Neutrophil (primary cell): Measurements from ENCODE around the gene CNTNAP2.

Source experiments
- H3K27ac ChIP-seq: fragments of 200-600 bp; sonication (generic); 2 replicates; pipeline ENCODE4 v1.5.1; 2016; ENCODE audit warnings: mild to moderate bottlenecking, moderate library complexity
- H3K27me3 ChIP-seq: fragments of 200-600 bp; sonication (generic); 2 replicates; pipeline ENCODE4 v1.6.0; 2016; ENCODE audit warnings: mild to moderate bottlenecking
- H3K36me3 ChIP-seq: fragments of 200-600 bp; sonication (generic); 2 replicates; pipeline ENCODE4 v1.5.1; 2017
- H3K4me1 ChIP-seq, 2 experiments: fragments of 200-600 bp in 1 of 2; sonication (generic) in 1 of 2; 1 replicate in 1 of 2; 2 replicates in 1 of 2; pipeline versions ENCODE4 v1.5.1 to v1.6.1; 2013 to 2016; ENCODE audit warnings: low read depth in 1 of 2, low read length in 1 of 2, mild to moderate bottlenecking in 1 of 2, moderate library complexity in 1 of 2; ENCODE audit not compliant: control insufficient read depth in 1 of 2, insufficient read depth in 1 of 2
- H3K4me3 ChIP-seq, 2 experiments: fragments of 200-600 bp in 1 of 2; sonication (generic) in 1 of 2; 1 replicate in 1 of 2; 2 replicates in 1 of 2; pipeline ENCODE4 v1.5.1; 2013 to 2016; ENCODE audit warnings: low read depth in 1 of 2, low read length in 1 of 2, mild to moderate bottlenecking in 1 of 2, moderate library complexity in 1 of 2
- H3K9me3 ChIP-seq: fragments of 200-600 bp; sonication (generic); 2 replicates; pipeline ENCODE4 v1.5.1; 2016
- TF ChIP-seq, protein P1 (sequence below): fragments of 200-600 bp; sonication (generic); IDR thresholded peaks from 2 replicates; pipeline ENCODE4 v1.5.1; 2016; ENCODE audit warnings: antibody characterized with exemption

Gene CNTNAP2

GRCh38 chr7:148304456-148304855 lies 2187.9 kb downstream of the CNTNAP2 start:
- TF ChIP-seq, protein P1, sequence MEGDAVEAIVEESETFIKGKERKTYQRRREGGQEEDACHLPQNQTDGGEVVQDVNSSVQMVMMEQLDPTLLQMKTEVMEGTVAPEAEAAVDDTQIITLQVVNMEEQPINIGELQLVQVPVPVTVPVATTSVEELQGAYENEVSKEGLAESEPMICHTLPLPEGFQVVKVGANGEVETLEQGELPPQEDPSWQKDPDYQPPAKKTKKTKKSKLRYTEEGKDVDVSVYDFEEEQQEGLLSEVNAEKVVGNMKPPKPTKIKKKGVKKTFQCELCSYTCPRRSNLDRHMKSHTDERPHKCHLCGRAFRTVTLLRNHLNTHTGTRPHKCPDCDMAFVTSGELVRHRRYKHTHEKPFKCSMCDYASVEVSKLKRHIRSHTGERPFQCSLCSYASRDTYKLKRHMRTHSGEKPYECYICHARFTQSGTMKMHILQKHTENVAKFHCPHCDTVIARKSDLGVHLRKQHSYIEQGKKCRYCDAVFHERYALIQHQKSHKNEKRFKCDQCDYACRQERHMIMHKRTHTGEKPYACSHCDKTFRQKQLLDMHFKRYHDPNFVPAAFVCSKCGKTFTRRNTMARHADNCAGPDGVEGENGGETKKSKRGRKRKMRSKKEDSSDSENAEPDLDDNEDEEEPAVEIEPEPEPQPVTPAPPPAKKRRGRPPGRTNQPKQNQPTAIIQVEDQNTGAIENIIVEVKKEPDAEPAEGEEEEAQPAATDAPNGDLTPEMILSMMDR, result no peak
- Histone ChIP-seq H3K9me3 (no peaks in the 10 kb centered on the region), H3K4me3 (no peak overlapping the region), H3K36me3 (no peaks in the 10 kb centered on the region), H3K27ac (no peak overlapping the region), H3K27me3 (no peaks in the 10 kb centered on the region), H3K4me1 (no peaks in the 10 kb centered on the region)

DNA sequence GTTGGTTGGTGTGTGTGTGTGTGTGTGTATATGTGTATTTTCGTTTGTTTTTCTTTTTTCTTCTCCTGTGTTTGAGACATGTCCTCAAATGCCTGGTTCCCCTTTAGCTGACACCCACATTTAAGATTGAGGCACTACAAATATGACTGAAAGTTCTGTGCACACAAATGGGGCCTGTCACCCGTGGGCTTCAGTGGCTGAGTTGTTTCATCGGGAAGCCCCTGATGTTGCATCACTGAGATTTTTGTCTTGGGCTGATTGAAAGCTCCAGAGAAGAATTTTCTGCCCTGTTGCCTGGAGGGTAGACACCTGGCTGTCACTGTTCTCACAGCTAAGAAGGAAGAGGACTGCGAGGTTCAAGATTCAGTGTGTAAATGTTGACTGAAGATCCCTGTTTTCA lies 2190.2 kb downstream of the CNTNAP2 start:
- H3K27me3 ChIP-seq, result no peaks in the 10 kb centered on the region
- H3K9me3 ChIP-seq, result no peaks in the 10 kb centered on the region
- no peaks in the 10 kb centered on the region for H3K4me1 ChIP-seq
- H3K36me3 ChIP-seq, result no peaks in the 10 kb centered on the region
- no peak overlapping the region for H3K27ac ChIP-seq
- H3K4me3 ChIP-seq, result no peak overlapping the region
- TF ChIP-seq, protein P1, result no peak

- H3K4me1 ChIP-seq, result no peaks in the 10 kb centered on the region
Observed at GRCh38 chr7:148318102-148318811, 2201.7 kb downstream of the CNTNAP2 start.

DNA sequence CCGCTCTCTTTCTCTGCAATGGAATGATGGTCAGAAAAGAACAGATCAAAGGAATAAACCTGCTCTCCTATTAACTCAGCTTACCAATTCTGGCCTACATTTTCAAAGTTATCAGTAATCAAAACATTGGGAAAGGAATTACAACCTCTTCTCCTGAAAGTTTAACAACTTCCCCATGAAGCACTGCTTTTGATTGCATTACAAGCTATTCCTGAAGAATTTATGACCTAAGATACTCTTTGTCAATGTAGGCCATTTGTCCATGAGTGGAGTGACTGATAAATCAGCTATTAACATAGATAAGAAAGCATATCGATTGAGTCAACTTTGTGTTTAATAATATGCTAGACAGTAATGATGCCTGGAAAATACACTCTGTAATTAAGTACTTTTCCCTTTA lies 2202.2 kb downstream of the CNTNAP2 start:
- Histone ChIP-seq H3K27ac (no peak overlapping the region), H3K4me1 (no peaks in the 10 kb centered on the region), H3K9me3 (no peaks in the 10 kb centered on the region), H3K27me3 (no peaks in the 10 kb centered on the region), H3K4me3 (no peak overlapping the region), H3K36me3 (no peaks in the 10 kb centered on the region)
- TF ChIP-seq, protein P1, result no peak

More at GRCh38 chr7:148318102-148318811, 2201.7 kb downstream of the CNTNAP2 start:
- Histone ChIP-seq H3K36me3 (no peaks in the 10 kb centered on the region), H3K27me3 (no peaks in the 10 kb centered on the region), H3K27ac (no peak overlapping the region), H3K9me3 (no peaks in the 10 kb centered on the region), H3K4me3 (no peak overlapping the region)
- TF ChIP-seq, protein P1, result no peak

DNA sequence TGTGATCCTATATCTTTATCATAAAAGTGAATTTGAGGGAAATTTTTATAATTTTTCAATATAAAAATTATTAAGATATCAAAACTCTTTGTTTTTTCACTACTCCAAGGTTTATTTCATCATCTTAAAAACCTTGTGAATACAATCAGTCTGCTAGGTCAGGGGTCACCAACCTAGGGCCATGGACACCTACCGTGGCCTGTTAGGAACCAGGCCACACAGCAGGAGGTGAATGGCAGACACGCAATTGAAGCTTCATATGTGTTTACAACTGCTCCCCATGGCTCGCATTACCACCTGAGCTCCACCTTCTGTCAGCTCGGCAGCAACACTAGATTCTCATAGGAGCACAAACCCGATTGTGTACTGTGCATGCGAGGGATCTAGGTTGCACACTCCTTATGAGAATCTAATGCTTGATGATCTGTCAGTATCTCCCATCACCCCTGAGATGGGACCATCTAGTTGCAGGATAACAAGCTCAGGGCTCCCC lies 2202.8 kb downstream of the CNTNAP2 start:
- TF ChIP-seq, protein P1, result no peak
- no peak overlapping the region for H3K4me3 ChIP-seq
- H3K36me3 ChIP-seq, result no peaks in the 10 kb centered on the region
- no peaks in the 10 kb centered on the region for H3K9me3 ChIP-seq
- no peak overlapping the region for H3K27ac ChIP-seq
- no peaks in the 10 kb centered on the region for H3K27me3 ChIP-seq
- no peaks in the 10 kb centered on the region for H3K4me1 ChIP-seq
